Activated T-cell treated with anti-CD3 and anti-CD28 coated beads for 24 hours (primary cell): ENCODE data around the gene STOX1.
"Not testable (repeated sequence)": the region's sequence is repeated elsewhere in the genome, so short reads cannot be mapped to it uniquely, and the experiment has no call there.

Experiments
- DNase-seq: peaks from one replicate; pipeline ENCODE4 v3.0.0-alpha.2; 2020; ENCODE audit warnings: low read depth

STOX1 gene

DNA sequence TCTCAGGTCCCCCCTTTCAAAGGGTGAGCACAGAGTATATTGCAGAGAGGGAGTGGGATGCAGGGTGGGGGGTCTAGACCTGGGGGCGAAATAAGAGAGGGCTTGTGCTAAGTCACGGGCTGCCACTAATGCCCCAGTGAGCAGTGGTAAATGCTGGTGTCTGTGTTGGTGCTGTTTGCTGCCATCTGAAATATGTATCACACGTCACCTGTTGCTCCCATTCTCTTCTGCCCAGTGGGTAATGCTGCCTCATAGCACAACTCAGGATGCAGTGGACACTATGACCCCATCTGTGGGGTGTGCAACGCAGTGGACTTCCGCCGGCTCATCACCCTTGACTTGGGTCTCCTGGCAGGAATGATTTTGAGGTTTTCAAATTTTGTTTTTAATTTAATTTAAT, 2.6 kb downstream of the STOX1 start:
- no peak for DNase-seq

- no peak for DNase-seq
Observed at GRCh38 chr10:68831961-68832455, 4.7 kb downstream of the STOX1 start.

- no peak for DNase-seq
Observed at GRCh38 chr10:68832601-68833000, 5.3 kb downstream of the STOX1 start.

DNA sequence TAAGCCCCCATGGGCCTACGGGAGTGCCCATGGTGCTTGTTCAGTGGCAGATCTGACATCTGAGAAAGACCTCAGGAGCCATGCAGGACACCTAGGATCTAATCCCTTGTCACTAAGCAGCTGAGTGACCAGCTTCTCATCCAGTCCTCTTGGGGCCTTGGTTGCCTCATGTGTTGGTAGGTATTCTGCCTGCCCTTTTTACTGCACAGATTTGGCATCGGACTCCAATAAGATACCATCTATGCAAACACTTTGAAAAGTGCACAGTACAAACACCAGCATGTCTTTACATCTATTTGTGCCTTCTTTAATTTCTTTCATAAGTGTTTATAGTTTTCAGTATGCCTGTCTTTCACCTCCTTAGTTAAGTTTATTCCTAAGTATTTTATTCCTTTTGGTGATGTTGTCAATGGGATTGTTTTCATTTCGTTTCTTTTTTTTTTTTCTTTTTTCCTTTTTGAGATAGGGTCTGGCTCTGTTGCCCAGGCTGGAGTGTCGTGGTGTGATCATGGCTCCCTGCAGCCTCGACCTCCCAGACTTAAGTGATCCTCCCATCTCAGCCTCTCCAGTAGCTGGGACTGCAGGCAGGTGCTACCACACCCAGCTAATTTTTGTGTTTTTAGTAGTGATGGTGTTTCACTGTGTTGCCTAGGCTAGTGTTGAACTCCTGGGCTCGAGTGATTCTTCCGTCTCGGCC, 10.4 kb downstream of the STOX1 start:
- no peak for DNase-seq

- DNase-seq: not testable (repeated sequence)
Observed at GRCh38 chr10:68840650-68841049, 13.3 kb downstream of the STOX1 start.

GRCh38 chr10:68848281-68848680, 20.9 kb downstream of the STOX1 start:
- DNase-seq: no peak

- DNase-seq: no peak
Observed at GRCh38 chr10:68848806-68849205, 21.5 kb downstream of the STOX1 start.

- no peak for DNase-seq
Observed at GRCh38 chr10:68856352-68856751, 29.0 kb downstream of the STOX1 start.

DNA sequence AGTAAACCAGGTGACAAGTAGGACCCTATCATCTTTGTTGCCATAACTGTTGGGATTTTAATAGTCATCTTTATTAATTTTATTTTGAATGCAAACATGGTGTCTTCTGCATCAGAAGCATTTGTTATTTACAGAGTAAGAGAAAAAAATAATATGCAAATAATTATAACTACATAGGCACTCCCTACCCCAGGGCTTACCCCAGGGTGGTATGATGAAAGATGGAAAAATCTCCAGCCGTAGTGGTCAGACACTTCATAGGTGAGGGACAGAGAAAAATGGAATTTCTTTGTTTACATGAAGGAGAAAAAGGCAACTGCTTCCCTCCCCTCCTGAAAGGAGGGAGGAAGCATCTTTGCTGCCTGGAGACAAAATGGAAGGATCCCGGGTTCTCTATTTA, 29.7 kb downstream of the STOX1 start:
- no peak for DNase-seq

DNA sequence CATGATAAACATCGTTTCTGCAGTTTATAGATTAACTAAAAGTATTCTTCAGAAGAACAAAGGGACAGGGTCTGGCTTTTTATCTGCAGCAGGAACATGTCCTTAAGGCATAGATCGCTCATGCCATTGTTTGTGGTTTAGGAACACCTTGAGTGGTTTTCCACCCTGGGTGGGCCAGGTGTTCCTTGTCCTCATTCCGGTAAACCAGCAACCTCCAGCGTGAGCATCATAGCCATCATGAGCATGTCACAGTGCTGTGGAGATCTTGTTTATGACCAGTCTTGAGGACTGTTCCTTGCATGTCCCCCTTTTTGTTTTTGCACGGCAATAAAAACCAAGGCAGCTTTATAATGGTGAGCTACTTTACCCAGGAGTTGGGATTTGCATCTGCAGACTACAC, 33.9 kb downstream of the STOX1 start:
- no peak for DNase-seq

GRCh38 chr10:68864611-68865010, 37.3 kb downstream of the STOX1 start:
- DNase-seq: no peak

- DNase-seq: not testable (repeated sequence)
Observed at GRCh38 chr10:68868173-68868572, 40.8 kb downstream of the STOX1 start.

GRCh38 chr10:68869623-68870022, 42.3 kb downstream of the STOX1 start:
- no peak for DNase-seq

DNA sequence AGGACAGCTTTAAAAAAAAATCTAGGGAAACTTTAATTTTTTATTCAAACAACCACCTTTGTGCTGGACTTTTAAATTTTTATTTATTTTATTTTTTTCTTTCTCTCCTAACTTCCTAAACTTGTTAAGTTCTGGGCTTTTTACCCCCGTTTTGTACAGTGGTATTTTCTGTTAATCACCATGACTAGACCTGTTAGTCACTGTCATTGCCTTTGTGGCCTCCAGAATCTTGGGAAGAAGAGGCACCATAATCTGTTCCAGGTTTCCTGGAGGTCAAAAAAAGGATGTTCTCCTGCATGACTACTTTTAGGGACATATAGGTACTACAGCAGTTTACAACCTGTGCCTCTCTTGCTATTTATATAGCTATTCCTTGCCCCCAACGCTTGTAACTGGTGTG, 42.7 kb downstream of the STOX1 start:
- DNase-seq: no peak

GRCh38 chr10:68870545-68871104, 43.3 kb downstream of the STOX1 start:
- DNase-seq: no peak

DNA sequence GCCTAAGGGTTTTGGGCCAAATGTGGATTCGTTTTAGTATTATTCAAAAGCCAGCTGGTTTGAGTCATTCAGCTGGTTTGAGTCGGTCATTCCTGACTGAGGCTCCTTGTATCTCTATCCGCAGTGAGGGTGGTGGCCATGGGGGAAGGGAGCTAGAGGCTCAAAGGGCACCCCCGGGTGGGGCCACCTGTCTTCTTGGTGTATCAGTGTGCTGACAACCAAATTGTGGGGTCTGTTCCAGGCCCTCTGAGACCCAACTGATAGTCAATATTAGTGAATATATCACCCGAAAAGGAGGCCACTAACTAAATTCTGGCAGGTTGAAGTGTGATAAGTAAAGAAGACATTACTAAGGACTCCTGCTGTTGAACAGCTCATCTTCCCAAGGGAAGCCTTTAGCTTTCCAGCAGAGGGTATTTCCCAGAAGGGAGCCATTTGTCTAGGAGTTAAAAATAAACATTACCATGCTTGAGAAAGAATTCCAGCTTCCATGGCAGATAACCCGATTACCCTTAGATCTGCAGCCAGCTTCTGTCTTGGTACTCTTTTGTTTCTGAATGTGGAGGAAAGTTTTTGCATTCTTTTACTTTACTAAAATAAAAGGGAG, 43.9 kb downstream of the STOX1 start:
- no peak for DNase-seq

DNA sequence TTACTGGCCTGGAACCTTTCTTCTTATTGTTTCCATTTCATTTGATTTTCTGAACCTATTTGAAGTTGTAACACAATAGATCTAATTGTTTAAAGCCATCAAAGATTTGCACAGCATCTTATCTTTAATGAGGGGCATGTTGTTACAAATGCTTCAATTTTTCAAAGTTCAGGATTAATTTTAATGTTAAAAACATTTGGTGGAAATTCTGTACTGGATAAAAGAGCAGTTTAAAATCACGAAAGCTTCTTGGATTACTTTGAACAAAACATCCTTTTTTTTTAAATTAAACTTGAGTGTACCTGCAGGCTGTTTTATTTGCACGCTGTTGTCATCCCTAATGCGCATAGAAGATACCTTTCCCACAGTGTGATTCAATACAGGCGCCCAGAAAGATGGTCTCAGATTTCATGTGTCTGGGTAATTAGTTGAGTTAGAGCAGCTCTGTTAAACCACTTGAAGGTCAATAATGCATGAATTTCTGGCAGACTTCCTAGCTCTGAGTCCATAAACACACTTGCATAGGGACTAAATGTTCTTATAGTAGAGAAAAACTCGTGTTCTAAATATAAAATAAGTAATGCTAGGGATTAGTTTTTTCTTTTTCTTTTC, 44.5 kb downstream of the STOX1 start:
- no peak for DNase-seq

GRCh38 chr10:68876246-68877138, 49.2 kb downstream of the STOX1 start:
- no peak for DNase-seq

DNA sequence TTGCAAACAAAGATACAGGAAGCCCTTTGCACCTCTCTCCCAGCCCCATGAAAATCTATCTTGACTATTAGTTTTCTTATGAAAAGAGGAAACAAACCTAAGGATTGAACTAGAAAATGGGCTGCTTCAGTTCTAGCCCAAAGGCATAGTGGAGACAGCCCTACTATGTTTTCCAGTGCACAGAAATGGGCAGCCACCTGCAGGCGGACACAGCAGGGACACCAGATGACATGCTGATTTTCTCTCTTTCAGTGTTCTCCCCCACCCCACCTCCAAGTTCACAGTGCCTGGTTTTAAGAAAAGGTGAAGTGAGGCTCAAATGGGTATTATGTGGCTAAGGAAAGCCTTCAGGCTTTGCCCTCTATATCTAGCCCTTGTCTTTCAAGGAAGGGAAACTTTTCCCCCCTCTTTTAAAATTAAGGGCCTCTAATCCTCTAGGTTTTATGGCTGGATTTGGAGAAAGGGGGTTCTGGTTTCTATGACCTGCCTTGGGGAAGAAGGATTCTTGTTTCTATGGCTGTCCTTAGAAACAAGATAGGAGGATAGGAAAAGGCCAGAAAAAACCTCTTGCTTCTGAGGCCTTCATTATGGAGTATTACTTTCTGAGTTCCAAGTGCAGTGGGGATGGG, 50.3 kb downstream of the STOX1 start:
- no peak for DNase-seq

DNA sequence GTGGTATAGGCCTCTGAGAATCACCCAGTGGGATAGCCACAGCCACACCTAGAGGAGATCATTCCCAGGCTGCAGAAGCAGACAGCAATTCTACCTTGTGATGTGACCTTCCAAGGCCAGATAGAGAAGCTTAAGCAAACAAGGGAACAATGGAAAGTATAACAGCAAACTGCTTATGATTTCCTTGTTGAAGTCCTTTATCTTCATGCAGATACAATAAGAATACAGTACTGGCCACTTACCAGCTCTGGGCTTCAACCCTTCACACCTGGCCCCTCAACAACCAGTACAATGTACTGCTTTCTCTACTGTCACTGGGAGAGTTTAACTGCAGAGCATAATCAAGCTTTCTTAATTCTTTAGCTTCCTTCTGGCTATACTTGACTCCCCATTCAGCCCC, 51.2 kb downstream of the STOX1 start:
- no peak for DNase-seq

DNA sequence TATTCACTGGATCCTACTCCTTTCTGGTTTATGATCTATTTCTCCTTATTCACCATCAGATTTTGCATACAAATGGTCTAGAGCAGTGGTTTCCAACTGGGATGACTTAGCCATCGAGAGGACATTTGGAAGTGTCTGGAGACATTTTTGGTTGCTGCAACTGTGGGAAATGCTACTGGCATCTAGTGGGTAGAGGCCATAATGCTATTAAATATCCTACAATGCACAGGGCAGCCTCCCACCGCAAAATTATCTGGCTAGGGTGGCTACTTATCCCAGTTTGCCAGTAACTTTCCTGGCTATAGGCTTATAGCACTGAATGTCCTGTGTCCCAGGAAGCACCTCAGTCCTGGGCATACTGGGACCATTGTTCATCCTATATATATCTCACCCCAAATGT, 52.3 kb downstream of the STOX1 start:
- DNase-seq: no peak

GRCh38 chr10:68880181-68880580, 52.9 kb downstream of the STOX1 start:
- DNase-seq: no peak
